Measurements from ENCODE around the gene COL9A3. TPM values are rescaled to one million over a fixed set of nuclear protein-coding genes. Genes with fewer than 3 reads are reported as not detected.
A peak's percentile ranks its signal among the peaks of the same experiment; 100 is the strongest.

COL9A3 gene
- total and polyA plus RNA-seq, 2 of the 8 experiments (the other 6 are each of a cell fraction or from before 2014, with no cell fraction given) = 21.7 to 80.1 TPM

DNA sequence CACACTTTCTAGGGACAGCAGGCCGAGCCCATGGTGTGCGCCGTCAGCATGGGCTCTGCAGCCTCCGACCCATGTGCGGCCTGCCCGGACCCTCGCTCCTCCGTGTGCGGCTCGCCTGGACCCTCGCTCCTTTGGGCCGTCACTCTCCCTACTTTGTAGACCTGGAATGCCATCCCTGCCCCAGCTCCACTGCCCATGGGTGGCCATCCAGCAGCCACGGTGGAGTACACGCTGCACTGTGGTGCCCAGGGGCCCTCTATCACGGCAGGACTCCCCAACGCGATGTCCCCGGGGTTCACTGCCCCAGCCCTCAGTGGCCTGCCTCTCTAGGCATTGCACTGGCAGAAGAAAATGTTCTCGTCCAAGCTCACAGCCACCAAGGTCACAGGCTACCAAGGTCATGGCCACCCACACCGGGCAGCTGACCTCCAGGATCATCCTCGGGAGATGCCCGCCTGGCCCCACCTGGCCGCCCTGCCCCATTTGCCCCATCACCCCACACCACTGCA is 44.7 kb upstream of the COL9A3 start:
- peaks cover 0 to 15% (median 4%) of the 10 kb centered on the region in 4 experiments; a peak in 5 of 7 replicates for H3K4me1 ChIP-seq (replicated peaks in 1 of 4; ENCODE audit: control insufficient read depth in 3 of 4, insufficient read depth in 4 of 4, low read length in 3 of 4)
- POLR2A ChIA-PET (ENCODE audit: partially characterized antibody) = no interaction called here
- no peak overlapping the region for H3K23ac ChIP-seq (ENCODE audit: insufficient read length)

More for the DNA sequence above, 44.7 kb upstream of the COL9A3 start:
- no peak for FAIRE-seq
- Histone ChIP-seq H2BK15ac (ENCODE audit: low read length) (no peak overlapping the region), H3K36me3 (ENCODE audit: control insufficient read depth in 2 of 4, insufficient read depth in 4 of 4, low read length in 3 of 4) (no peaks in the 10 kb centered on the region), H3K4ac (replicated peaks; ENCODE audit: insufficient read length, low read depth, low read length) (peak overlapping the region; percentile 54), H3K14ac (ENCODE audit: insufficient read length) (no peak overlapping the region), H3K18ac (ENCODE audit: extremely low read depth, low read length) (no peak overlapping the region), H3K4me3 (ENCODE audit: extremely low read depth in 1 of 4, insufficient read depth in 2 of 4, low read depth in 3 of 4, low read length in 4 of 4) (no peak overlapping the region), H2AFZ (ENCODE audit: low read length) (no peak overlapping the region), H4K5ac (ENCODE audit: insufficient read length, low read depth, low read length) (no peak overlapping the region), H2AK5ac (ENCODE audit: low read depth, low read length) (no peak overlapping the region), H3K27me3 (replicated peaks in 1 of 4; ENCODE audit: control insufficient read depth in 3 of 4, extremely low read depth in 1 of 4, insufficient read depth in 3 of 4, low read length in 3 of 4) (no peaks in the 10 kb centered on the region), H3K79me1 (ENCODE audit: low read depth, low read length) (peaks cover 4% of the 10 kb centered on the region; the same call in 1 of the 2 replicates), H2BK5ac (ENCODE audit: low read depth, low read length) (no peak overlapping the region), H3K4me2 (ENCODE audit: insufficient read depth in 1 of 2, low read depth in 2 of 2, low read length in 2 of 2) (no peak overlapping the region), H3K9ac (replicated peaks in 1 of 4; ENCODE audit: extremely low read depth in 1 of 4, low read depth in 3 of 4, low read length in 3 of 4) (no peak overlapping the region), H2BK12ac (ENCODE audit: low read depth, low read length) (peak overlapping the region; percentile 60; the same call in 1 of the 2 replicates), H4K91ac (replicated peaks; ENCODE audit: insufficient read length, low read length) (peak overlapping the region; percentile 25), H3K27ac (ENCODE audit: low read depth, low read length) (no peak overlapping the region), H3K79me2 (ENCODE audit: control insufficient read depth in 1 of 2, insufficient read depth in 2 of 2, low read length in 2 of 2) (no peaks in the 10 kb centered on the region), H2BK120ac (replicated peaks; ENCODE audit: low read depth, low read length) (no peak overlapping the region), H3K56ac (replicated peaks; ENCODE audit: insufficient read length, low read depth, low read length) (no peak overlapping the region), H4K8ac (ENCODE audit: extremely low read depth, insufficient read depth, low read length) (peak overlapping the region; percentile 80), H3K9me3 (ENCODE audit: insufficient read depth in 2 of 2, low read depth in 1 of 2, low read length in 1 of 2) (no peaks in the 10 kb centered on the region), H2BK20ac (ENCODE audit: low read length) (0 out of 2 replicates have a peak overlapping the region, but pooled peaks have one; percentile 34), H4K20me1 (replicated peaks in 1 of 2; ENCODE audit: control insufficient read depth in 1 of 2, insufficient read depth in 2 of 2, low read length in 2 of 2) (peaks cover 0 to 4% of the 10 kb centered on the region in 2 experiments), H3K23me2 (ENCODE audit: low read depth, low read length) (no peaks in the 10 kb centered on the region)
- no peak for DNase-seq (ENCODE audit: low read depth in 1 of 2, low spot score in 2 of 2)
- CTCF ChIA-PET (ENCODE audit: partially characterized antibody) = interaction anchor here (1.8 to 3.1 kb wide), 3 partner anchors 10 to 64 kb away, joined by 5 to 12 read pairs (median 8); partner anchors contain the start of gene NTSR1
- WGBS, 2 experiments (ENCODE audit: extremely low coverage in 1 of 2, insufficient coverage in 1 of 2, insufficient read length in 1 of 2, insufficient replicate concordance in 2 of 2, low coverage in 1 of 2, low lambda C conversion rate in 2 of 2, missing lambda C conversion rate in 1 of 2) = 90% methylated on average over 22 of the region's 23 CpGs; no CpG with 5 or more reads in 1 of the 2 experiments
- TF ChIP-seq, protein P1, sequence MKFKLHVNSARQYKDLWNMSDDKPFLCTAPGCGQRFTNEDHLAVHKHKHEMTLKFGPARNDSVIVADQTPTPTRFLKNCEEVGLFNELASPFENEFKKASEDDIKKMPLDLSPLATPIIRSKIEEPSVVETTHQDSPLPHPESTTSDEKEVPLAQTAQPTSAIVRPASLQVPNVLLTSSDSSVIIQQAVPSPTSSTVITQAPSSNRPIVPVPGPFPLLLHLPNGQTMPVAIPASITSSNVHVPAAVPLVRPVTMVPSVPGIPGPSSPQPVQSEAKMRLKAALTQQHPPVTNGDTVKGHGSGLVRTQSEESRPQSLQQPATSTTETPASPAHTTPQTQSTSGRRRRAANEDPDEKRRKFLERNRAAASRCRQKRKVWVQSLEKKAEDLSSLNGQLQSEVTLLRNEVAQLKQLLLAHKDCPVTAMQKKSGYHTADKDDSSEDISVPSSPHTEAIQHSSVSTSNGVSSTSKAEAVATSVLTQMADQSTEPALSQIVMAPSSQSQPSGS (IDR thresholded peaks at IDR 0.05; ENCODE audit: low read length) = no peak
- TF ChIP-seq CEBPB (IDR thresholded peaks at IDR 0.05; ENCODE audit: low read depth, low read length) (no peak), TAF1 (IDR thresholded peaks at IDR 0.05; ENCODE audit: low read depth, low read length) (no peak), BRCA1 (IDR thresholded peaks at IDR 0.05; ENCODE audit: low read depth, low read length) (no peak), CREB1 (IDR thresholded peaks at IDR 0.05) (no peak)

Measured in H1 (cell line).